GM12873 (cell line): Measurements from ENCODE around the gene MAML2.

ENCODE experiments used
- TF ChIP-seq, protein P1 (sequence below): IDR thresholded peaks from 2 replicates; pipeline ENCODE4 v1.5.1; 2012; ENCODE audit warnings: low read depth, mild to moderate bottlenecking, moderate library complexity, low read length, control low read depth; ENCODE audit not compliant: insufficient read depth; ENCODE audit errors: missing control alignments

Gene MAML2

DNA sequence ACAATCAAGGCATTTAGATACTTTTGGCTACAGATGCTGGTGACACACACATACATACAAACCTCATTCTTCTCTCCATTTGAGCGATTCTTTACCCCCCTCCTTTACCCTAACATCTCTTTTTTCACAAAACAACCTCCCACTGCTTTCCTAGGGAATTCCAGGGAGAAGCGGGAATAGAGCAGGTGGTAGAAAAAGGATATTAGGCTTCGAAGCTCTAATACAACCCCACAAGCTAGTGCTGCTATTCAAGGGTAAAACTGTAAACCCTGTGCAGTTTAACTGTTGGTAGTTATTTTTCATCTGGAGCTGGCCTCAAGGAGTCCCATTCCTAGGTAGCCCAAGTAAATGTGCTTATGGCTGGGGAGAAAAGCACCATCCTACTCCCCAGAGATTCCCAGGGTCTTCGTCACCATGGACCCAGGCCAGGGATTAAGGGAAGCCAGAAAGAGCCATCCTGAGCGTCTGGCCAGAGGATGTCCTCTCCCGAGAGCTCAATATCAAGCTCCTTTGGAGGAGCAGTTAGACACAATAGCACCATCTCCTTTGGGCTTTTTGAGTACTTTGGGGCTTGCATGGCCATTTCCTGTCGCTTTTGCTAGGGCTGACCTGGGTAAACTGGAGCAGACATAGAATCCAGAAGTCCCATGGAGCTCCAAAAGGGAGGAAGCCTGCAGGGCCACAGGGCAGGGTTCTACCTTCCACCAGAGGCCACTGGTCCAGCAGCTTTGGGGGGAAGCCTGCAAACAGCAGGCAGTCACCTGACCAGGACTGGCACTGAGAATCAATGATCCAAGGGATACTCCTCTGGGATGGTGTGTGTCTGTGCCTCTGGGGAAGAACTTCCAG lies 3.1 kb downstream of the MAML2 start:
- TF ChIP-seq, protein P1, sequence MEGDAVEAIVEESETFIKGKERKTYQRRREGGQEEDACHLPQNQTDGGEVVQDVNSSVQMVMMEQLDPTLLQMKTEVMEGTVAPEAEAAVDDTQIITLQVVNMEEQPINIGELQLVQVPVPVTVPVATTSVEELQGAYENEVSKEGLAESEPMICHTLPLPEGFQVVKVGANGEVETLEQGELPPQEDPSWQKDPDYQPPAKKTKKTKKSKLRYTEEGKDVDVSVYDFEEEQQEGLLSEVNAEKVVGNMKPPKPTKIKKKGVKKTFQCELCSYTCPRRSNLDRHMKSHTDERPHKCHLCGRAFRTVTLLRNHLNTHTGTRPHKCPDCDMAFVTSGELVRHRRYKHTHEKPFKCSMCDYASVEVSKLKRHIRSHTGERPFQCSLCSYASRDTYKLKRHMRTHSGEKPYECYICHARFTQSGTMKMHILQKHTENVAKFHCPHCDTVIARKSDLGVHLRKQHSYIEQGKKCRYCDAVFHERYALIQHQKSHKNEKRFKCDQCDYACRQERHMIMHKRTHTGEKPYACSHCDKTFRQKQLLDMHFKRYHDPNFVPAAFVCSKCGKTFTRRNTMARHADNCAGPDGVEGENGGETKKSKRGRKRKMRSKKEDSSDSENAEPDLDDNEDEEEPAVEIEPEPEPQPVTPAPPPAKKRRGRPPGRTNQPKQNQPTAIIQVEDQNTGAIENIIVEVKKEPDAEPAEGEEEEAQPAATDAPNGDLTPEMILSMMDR: no peak

DNA sequence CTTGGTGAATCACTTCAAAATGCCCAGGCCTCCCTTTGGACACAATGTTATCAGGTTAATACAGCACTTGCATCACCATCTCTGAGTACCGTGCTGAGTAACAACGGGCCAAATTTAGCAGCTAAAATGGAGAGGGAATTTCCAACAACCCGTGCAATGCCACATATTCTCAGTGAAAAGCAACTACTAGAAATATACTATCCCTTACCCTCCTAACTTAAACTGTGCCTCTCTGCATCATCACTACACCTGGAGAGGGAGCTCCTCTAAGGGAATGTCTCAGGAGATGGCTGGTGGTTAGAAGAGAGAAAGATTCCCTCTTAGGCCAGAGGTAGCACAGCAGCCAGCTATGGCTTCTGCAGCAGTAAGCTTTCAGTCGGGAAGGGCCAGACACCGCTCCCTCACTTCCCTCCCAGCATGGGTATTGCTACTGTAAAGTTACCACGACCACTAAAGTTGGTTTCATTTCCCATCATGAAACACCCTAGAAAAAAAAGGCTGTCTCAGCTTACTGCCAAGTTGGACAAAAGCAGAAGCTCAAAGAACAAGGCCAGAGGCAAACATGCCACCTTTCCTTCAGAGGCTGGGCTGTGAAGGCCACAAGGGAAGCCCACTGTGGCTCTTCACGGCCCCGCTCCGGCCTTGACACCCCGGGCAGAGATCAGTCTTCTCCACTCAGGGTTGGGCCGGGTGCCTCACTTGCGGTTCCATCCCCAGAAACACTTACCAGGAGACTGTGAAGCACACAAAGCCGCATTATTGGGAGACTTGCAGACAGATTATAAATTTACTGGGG lies 3.9 kb downstream of the MAML2 start:
- TF ChIP-seq, protein P1: no peak

DNA sequence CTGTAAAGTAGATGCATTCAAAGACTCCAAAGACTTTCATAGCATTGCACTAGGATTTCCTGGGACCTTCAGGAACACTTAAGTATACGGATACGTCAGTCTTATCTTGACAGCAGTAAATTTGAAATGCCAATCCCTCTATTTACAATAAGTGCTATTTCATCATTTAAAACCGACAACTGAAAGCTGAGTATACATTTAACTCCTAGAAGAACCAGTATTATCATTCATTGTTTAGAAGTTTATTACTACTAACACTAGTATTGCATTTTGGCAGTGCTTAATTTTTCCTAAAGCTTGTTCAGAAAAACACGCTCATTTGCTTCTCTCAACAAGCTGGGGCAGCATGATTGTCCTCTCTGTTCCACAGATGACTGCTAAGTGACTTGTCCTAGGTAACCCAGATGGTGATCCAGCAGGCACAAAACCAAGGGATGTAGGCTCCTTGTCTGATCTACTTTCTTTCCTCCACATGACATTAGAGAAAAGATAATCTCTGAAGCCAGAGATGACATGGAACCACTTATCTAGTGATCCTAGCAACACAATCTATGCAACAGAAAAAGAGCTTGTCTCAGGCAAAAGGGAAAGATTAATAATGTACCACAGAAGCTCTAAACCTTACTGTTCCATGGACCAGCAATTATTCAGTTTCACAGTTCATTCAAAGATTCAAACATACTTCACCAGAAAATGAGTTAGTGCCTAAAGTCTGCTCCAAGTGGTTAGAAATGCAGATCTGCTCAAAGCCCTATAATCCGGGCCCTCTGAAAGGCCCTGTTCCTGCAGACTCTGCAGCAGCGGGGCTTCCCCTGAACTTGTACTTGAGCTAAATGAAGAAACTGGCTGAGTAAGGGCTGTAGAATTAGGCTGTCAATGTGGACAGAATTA lies 5.2 kb downstream of the MAML2 start:
- TF ChIP-seq, protein P1: no peak

DNA sequence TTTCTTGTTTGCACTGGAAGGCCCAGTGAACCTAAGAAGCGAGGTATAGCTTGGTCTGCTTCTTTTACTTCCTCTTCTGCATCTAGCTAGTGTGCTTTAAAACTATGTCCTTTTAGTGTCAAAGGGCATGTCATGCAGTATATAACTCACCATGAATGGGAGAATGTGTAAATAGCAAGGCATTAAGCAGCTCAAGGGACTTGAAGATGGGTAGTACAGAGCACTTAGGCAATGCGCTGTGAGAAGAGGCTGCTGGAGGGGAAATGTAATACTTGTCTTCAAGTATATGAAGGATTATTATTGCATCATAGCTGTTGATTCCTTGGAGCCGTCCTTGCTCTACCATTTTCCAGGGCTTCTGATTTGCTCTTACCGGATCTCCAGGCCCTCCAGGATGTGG lies 7.6 kb downstream of the MAML2 start:
- TF ChIP-seq, protein P1: no peak

DNA sequence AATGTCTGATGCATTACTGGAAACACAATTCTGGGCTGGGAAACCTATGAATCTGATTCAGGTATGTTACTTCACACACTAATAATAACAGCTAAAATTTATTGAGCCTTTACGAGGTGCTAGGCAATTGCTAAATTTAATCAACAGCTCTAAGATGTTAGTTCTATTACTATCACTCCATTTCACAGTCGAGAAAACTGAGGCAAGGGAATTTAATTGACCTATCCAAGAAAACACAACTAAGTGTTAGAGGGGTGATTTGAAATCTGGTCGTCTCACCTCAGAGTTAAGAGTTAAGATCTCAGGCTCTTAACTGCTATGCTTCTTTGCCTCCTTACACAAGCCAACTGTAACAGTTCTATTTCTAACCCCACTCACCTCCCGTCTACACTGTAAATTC lies 8.8 kb downstream of the MAML2 start:
- TF ChIP-seq, protein P1: no peak

DNA sequence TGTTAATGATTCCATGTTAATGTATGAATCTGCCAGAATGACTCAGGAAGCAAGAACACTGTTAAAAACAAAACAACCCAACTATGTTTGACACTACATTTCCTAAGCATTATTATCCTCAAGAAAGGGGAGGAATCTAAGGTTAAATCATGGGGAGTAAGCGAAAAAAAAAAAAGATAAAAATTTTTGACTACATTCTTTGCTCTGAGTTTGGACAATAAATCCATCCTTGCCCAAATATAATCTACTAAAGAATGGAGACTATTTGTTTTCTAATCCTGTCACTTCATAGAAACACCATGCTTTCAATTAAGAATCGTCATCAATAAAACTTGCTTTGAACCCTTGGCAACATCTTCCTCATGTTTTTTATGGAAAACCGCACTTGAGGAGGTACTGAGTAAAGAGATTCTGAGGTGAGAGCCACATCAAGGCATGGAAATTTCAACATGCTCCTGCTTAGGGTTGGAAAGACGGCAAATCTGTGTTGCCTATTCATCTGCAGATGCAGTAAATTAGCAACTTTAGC lies 9.7 kb downstream of the MAML2 start:
- TF ChIP-seq, protein P1: no peak
